NCI-H128 (cell line): ENCODE measurements around the gene SLC6A13.

ENCODE experiments used
- DNase-seq: peaks from one replicate; lab custom pipeline; 2025; ENCODE audit not compliant: unreplicated experiment; lab: John Stamatoyannopoulos, UW

SLC6A13 gene

GRCh38 chr12:179885-180284 lies 82.8 kb downstream of the SLC6A13 start:
- DNase-seq, result no peak

GRCh38 chr12:179131-179884 lies 83.3 kb downstream of the SLC6A13 start:
- no peak for DNase-seq

GRCh38 chr12:178829-179109 lies 83.9 kb downstream of the SLC6A13 start:
- DNase-seq, result no peak

GRCh38 chr12:177980-178828 lies 84.4 kb downstream of the SLC6A13 start:
- DNase-seq, result no peak

- DNase-seq, result no peak
Observed at GRCh38 chr12:177336-177979, 85.2 kb downstream of the SLC6A13 start.

GRCh38 chr12:176321-177181 lies 86.1 kb downstream of the SLC6A13 start:
- DNase-seq, result no peak

DNA sequence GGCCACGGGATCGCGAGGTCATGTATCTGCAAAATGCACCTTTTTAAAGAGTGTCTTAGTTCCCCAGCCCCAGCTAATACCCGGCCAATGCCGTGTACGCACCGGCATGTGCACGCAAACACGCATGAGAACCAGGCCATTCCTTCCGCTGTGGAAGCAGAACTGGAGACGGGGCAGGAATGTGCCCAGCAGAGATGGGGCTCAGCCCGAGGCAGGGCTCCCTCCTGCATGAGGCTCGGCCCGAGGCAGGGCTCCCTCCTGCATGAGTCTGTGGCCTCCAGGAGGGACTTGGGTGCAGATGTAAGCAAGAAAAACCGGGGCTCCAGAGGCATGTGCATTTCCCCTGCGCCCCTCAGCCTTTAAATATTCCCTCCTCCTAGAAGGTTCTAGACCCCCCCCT lies 86.9 kb downstream of the SLC6A13 start:
- DNase-seq, result no peak

GRCh38 chr12:175250-175649 lies 87.4 kb downstream of the SLC6A13 start:
- no peak for DNase-seq

- DNase-seq, result no peak
Observed at GRCh38 chr12:174596-174995, 88.0 kb downstream of the SLC6A13 start.

DNA sequence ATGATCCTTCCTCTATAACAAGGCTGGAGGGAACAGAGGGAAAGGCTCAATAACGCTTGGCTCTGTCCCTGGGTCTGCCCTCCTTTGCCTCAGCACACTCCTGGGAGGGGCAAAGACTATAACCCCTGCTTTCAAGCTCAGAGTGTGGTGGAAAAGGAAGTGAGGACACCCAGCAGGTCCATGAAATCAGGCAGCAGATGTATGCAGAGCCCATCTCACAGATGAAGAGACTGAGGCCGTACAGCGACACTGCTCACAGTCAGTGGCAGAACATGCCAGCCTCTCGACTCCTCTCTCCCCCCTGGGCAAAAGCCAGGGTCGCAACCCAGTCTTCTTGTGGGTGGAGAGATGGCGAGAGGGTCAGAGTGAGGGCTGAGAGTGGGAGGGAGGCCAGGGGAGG lies 88.5 kb downstream of the SLC6A13 start:
- no peak for DNase-seq

DNA sequence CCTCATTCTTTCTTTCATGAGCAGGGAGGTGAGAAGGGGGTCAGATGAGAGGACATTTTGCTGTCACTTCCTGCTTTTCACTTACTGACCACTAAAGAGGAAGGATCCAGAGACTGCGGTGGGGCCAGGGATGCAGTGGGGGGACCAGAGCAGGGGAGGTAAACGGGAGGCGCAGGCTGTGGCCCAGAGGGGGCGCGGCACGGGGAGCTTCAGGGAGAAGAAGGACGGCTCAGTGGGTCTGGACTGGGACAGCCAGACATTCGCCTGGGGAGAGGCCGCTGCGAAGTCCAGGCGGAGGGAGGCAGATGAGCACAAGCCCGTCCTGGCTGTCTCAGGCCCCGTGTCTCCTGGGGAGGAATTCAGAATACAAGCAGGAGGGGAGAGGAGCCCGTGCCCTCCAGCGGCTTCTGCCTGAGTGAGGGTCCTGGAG lies 89.9 kb downstream of the SLC6A13 start:
- DNase-seq, result no peak

DNA sequence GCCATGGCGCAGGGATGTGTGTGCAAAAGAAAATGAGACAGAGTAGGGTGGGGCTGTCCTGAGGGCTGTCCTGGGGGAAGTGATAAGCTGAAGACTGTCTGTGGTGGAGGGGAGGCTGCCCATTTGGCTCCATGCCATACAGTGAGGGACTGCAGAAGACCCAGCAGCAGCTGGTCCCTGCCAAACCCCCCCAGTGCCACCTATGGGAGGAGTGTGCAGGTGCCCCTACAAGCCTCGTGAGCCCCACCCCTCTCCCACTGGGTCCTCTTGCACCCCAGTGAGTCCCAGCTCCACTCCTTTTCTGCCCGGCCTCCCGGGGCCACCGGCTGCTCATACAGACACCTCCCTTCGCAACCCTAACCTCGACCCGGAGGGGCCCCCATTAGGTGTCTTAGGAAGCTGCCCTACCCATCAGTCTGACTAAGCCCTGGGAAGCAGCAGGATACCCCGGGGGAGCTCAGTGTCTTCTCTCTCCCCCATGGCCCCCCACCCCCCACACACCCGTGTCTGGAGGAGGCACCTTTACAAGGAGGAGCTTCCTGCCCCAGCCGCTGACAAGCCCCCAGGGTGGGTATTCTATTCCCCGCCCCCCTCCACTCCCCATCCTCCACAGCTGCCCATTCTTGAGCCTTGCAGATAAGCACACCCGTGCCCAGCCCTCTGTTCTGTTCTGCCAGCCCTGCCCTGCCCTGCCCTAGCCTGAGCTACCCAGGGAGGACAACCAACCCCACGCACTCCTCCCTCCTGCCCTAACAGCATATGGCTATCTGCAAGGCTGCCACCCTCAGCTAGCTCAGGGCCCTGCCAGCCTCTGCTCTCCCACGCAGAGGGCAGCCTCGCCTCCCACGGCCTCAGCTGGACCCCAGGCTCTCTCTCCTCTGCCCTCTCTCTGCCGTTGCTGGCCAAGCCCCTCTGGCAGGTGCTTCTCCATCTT lies 90.6 kb downstream of the SLC6A13 start:
- no peak for DNase-seq

DNA sequence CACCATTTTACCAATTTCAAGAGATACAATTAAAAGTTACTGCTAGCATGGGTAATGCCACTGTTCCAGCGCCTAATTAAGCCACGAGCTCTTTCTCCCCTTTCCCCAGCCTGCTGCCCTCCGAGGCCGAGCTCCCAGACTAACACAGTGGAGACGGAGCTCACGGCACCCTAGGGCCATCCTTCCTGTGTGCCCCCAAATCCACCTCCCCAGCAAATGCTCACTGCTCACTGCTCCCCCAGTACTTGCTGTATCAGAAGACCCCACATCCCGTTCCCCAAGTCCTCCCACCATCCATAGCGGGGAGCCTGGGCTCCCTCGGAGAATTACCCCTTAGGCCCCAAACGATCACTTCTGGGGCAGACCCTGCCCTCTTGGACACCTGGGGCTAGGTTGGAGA lies 91.4 kb downstream of the SLC6A13 start:
- DNase-seq, result no peak
